Measurements from ENCODE around the gene KLF16. TPM values are rescaled to one million over a fixed set of nuclear protein-coding genes. Genes with fewer than 3 reads are reported as not detected.
"Not testable (repeated sequence)": the region's sequence is repeated elsewhere in the genome, so short reads cannot be mapped to it uniquely, and the experiment has no call there.

Gene KLF16
- total RNA-seq, 1 donor from 2014 or later: 13.2 TPM

- TF ChIP-seq CTCF (IDR thresholded peaks at IDR 0.05; ENCODE audit: unreplicated experiment): no peak
- peaks cover 4% of the 10 kb centered on the region for H3K4me1 Mint-ChIP-seq (ENCODE audit: low read depth)
- H3K36me3 Mint-ChIP-seq (ENCODE audit: insufficient read depth): no peaks in the 10 kb centered on the region
- DNase-seq (ENCODE audit: low spot score, unreplicated experiment): no peak
- no peaks in the 10 kb centered on the region for H3K9me3 Mint-ChIP-seq (ENCODE audit: low read depth)
- peak overlapping the region; percentile 92 for H3K27ac Mint-ChIP-seq
- no peaks in the 10 kb centered on the region for H3K27me3 Mint-ChIP-seq
- H3K4me3 Mint-ChIP-seq (ENCODE audit: low read depth): no peak overlapping the region
Observed at GRCh38 chr19:1893791-1894190, 30.4 kb upstream of the KLF16 start.

GRCh38 chr19:1889907-1890306 is 26.5 kb upstream of the KLF16 start:
- no peak for DNase-seq (ENCODE audit: low spot score, unreplicated experiment)
- no peak for TF ChIP-seq CTCF (IDR thresholded peaks at IDR 0.05; ENCODE audit: unreplicated experiment)
- H3K9me3 Mint-ChIP-seq (ENCODE audit: low read depth): no peaks in the 10 kb centered on the region
- H3K36me3 Mint-ChIP-seq (ENCODE audit: insufficient read depth): no peaks in the 10 kb centered on the region
- no peak overlapping the region for H3K4me3 Mint-ChIP-seq (ENCODE audit: low read depth)
- no peak overlapping the region for H3K27ac Mint-ChIP-seq
- H3K4me1 Mint-ChIP-seq (ENCODE audit: low read depth): peaks cover 4% of the 10 kb centered on the region
- no peaks in the 10 kb centered on the region for H3K27me3 Mint-ChIP-seq

DNA sequence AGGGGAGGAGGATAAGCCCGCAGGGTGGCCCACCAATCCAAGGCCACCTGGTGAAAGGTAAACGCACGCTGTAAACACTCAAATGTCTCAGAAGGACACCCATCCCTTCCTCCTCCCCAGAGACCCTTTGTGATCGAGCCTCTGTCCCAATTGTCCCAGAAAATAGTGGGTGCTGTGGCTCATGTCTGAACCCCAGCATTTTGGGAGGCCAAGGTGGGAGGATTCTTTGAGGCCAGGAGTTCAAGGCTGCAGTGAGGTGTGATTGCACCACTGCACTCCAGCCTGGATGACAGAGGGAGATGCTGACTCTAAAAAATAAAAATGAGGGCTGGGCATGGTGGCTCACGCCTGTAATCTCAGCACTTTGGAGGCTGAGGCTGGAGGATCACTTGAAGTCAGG is 25.0 kb upstream of the KLF16 start:
- Mint-ChIP-seq H3K4me3 (ENCODE audit: low read depth) (no peak overlapping the region), H3K9me3 (ENCODE audit: low read depth) (no peaks in the 10 kb centered on the region), H3K27ac (no peak overlapping the region), H3K4me1 (ENCODE audit: low read depth) (peaks cover 16% of the 10 kb centered on the region), H3K27me3 (no peaks in the 10 kb centered on the region), H3K36me3 (ENCODE audit: insufficient read depth) (no peaks in the 10 kb centered on the region)
- no peak for DNase-seq (ENCODE audit: low spot score, unreplicated experiment)
- no peak for TF ChIP-seq CTCF (IDR thresholded peaks at IDR 0.05; ENCODE audit: unreplicated experiment)

- not testable (repeated sequence) for H3K9me3 Mint-ChIP-seq (ENCODE audit: low read depth); DNase-seq (ENCODE audit: low spot score, unreplicated experiment); H3K27me3 Mint-ChIP-seq; H3K36me3 Mint-ChIP-seq (ENCODE audit: insufficient read depth); H3K27ac Mint-ChIP-seq; H3K4me3 Mint-ChIP-seq (ENCODE audit: low read depth)
- peaks cover 23% of the 10 kb centered on the region for H3K4me1 Mint-ChIP-seq (ENCODE audit: low read depth)
Observed at GRCh38 chr19:1886360-1886759, 23.0 kb upstream of the KLF16 start.

DNA sequence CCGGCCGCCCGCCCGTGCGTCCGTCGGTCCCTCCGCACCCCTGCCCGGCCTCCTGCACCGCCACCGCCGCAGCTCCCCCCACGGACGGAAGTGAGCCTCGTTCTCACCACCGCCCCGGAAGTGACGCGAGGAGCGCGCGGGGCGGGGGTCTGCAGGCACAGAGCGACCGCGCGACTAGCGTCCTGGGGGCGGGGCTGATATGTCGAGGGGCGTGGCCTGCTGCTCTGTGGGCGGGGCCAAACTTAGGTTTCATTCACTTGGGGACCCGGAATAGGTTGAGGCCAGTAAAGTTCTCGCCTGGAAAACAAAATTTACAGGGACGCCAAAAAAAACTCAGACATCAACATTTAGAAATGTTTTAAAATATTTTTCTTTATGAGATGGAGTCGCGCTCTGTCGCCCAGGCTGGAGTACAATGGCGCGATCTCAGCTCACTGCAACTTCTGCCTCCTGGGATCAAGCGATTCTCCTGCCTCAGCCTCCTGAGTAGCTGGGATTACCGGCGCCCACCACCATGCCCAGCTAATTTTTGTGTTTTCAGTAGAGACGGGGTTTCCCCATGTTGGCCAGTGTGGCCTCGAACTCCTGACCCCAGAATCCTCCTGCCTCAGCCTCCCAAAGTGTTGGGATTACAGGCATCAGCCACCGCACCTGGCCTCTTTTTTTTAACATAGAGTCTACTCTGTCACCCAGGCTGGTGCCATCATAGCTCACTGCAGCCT is 22.2 kb upstream of the KLF16 start, which contains the start of gene ABHD17A:
ABHD17A (minus strand) TSS at position 99 of the 722 bp plus-strand sequence. CDS start 3,930 bp downstream, outside the sequence.
- Mint-ChIP-seq H3K4me1 (ENCODE audit: low read depth) (peaks cover 23% of the 10 kb centered on the region), H3K4me3 (ENCODE audit: low read depth) (peak within 1 kb of the TSS; percentile 93), H3K27ac (peak within 1 kb of the TSS; percentile 88)
- not testable (repeated sequence) for H3K9me3 Mint-ChIP-seq (ENCODE audit: low read depth); H3K36me3 Mint-ChIP-seq (ENCODE audit: insufficient read depth); H3K27me3 Mint-ChIP-seq
- DNase-seq (ENCODE audit: low spot score, unreplicated experiment): peak; percentile 82

- H3K36me3 Mint-ChIP-seq (ENCODE audit: insufficient read depth): no peaks in the 10 kb centered on the region
- peak overlapping the region; percentile 88 for H3K27ac Mint-ChIP-seq
- H3K27me3 Mint-ChIP-seq: no peaks in the 10 kb centered on the region
- no peak for DNase-seq (ENCODE audit: low spot score, unreplicated experiment)
- H3K4me3 Mint-ChIP-seq (ENCODE audit: low read depth): peak overlapping the region; percentile 93
- H3K4me1 Mint-ChIP-seq (ENCODE audit: low read depth): peaks cover 23% of the 10 kb centered on the region
- no peaks in the 10 kb centered on the region for H3K9me3 Mint-ChIP-seq (ENCODE audit: low read depth)
- no peak for TF ChIP-seq CTCF (IDR thresholded peaks at IDR 0.05; ENCODE audit: unreplicated experiment)
Observed at GRCh38 chr19:1884719-1885334, 21.4 kb upstream of the KLF16 start.

Measured in progenitor cell of endocrine pancreas (in vitro differentiated cells).